ENCODE results near the gene USP3. TPM values are rescaled to one million over a fixed set of nuclear protein-coding genes. Genes with fewer than 3 reads are reported as not detected.

The USP3 gene
- total and polyA plus RNA-seq, 9 of the 15 experiments (the other 6 are each of a cell fraction or from before 2014, with no cell fraction given), result 17.3 to 54.3 (median 34.8) TPM

- TF ChIP-seq FOXK2 (conservative IDR thresholded peaks at IDR 0.05 in 1 of 2, IDR thresholded peaks at IDR 0.05 in 1 of 2; ENCODE audit: low read depth in 2 of 2) (0 out of 4 replicates have a peak, but pooled peaks of 1 of the 2 experiments have one; percentile 20), ID3 (CRISPR knock-in tag; IDR thresholded peaks at IDR 0.05) (no peak), ID3 (tag; IDR thresholded peaks at IDR 0.05) (no peak), SMARCC2 (IDR thresholded peaks at IDR 0.05; ENCODE audit: low read depth) (no peak), L3MBTL2 (IDR thresholded peaks at IDR 0.05) (no peak), VEZF1 (CRISPR knock-in tag; IDR thresholded peaks at IDR 0.05) (no peak), TSHZ1 (CRISPR knock-in tag; IDR thresholded peaks at IDR 0.05) (no peak), SMARCE1 (IDR thresholded peaks at IDR 0.05) (no peak), CTBP1 (IDR thresholded peaks at IDR 0.05; ENCODE audit: borderline replicate concordance) (0 out of 2 replicates have a peak, but pooled peaks have one; percentile 17), POU5F1 (IDR thresholded peaks at IDR 0.05; ENCODE audit: borderline replicate concordance, low read depth, low read length, partially characterized antibody) (no peak), LARP7 (IDR thresholded peaks at IDR 0.05) (no peak), E4F1 (CRISPR knock-in tag; IDR thresholded peaks at IDR 0.05; ENCODE audit: borderline replicate concordance) (no peak), KAT7 (CRISPR knock-in tag; IDR thresholded peaks at IDR 0.05; ENCODE audit: borderline replicate concordance) (0 out of 2 replicates have a peak, but pooled peaks have one; percentile 37), PKNOX1 (IDR thresholded peaks at IDR 0.05) (no peak)
Observed at GRCh38 chr15:63473999-63474809, 30.2 kb upstream of the USP3 start (continued).

Data from K562 (cell line).